IMR-90 (cell line): ENCODE results near the gene NEK6. TPM values are rescaled to one million over a fixed set of nuclear protein-coding genes. Genes with fewer than 3 reads are reported as not detected.

Experiments used
- CTCF ChIP-seq: conservative IDR thresholded peaks from 2 replicates; pipeline ENCODE4 v1.5.1; 2012; ENCODE audit warnings: mild to moderate bottlenecking, low read depth, low read length, improper control_type of control experiment
- ELK1 ChIP-seq: fragments of 150-350 bp; IDR thresholded peaks from 2 replicates; pipeline ENCODE4 v1.6.1; 2016; ENCODE audit warnings: low read depth, mild to moderate bottlenecking, low read length, moderate library complexity, borderline replicate concordance
- MAZ ChIP-seq: IDR thresholded peaks from 2 replicates; pipeline ENCODE4 v1.6.1; 2012; ENCODE audit warnings: low read depth, mild to moderate bottlenecking, low read length, improper control_type of control experiment, moderate library complexity, borderline replicate concordance
- polyA plus RNA-seq, 3 experiments: library from polyadenylated mRNA; depleted of rRNA; stranded (reverse); fragments of >200 nt; gene quantifications; 2 replicates each; pipeline ENCODE4 v1.2.3, GENCODE V29; 2012; ENCODE audit warnings: low replicate concordance in 1 of 3
- total RNA-seq: library from RNA; depleted of rRNA; stranded (reverse); fragments of >200 nt; gene quantifications from 2 replicates; pipeline ENCODE4 v1.2.3, GENCODE V29; 2012

NEK6 gene
- total and polyA plus RNA-seq, 2 of the 4 experiments (the other 2 are of a cell fraction): 79.9 to 112 TPM

GRCh38 chr9:124271660-124272059 lies 13.9 kb downstream of the NEK6 start (continued):
- no peak for TF ChIP-seq CTCF
- no peak for TF ChIP-seq MAZ
- no peak for TF ChIP-seq ELK1
